IPS DF 19.7 (cell line): ENCODE data around the gene TIRAP.
A peak's percentile ranks its signal among the peaks of the same experiment; 100 is the strongest.
"Not testable (repeated sequence)": the region's sequence is repeated elsewhere in the genome, so short reads cannot be mapped to it uniquely, and the experiment has no call there.

Experiments
- DNase-seq: peaks from one replicate; pipeline ENCODE4 v3.0.0-alpha.2; 2013; ENCODE audit warnings: low read depth, low spot score

The TIRAP gene, protein sequence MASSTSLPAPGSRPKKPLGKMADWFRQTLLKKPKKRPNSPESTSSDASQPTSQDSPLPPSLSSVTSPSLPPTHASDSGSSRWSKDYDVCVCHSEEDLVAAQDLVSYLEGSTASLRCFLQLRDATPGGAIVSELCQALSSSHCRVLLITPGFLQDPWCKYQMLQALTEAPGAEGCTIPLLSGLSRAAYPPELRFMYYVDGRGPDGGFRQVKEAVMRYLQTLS

DNA sequence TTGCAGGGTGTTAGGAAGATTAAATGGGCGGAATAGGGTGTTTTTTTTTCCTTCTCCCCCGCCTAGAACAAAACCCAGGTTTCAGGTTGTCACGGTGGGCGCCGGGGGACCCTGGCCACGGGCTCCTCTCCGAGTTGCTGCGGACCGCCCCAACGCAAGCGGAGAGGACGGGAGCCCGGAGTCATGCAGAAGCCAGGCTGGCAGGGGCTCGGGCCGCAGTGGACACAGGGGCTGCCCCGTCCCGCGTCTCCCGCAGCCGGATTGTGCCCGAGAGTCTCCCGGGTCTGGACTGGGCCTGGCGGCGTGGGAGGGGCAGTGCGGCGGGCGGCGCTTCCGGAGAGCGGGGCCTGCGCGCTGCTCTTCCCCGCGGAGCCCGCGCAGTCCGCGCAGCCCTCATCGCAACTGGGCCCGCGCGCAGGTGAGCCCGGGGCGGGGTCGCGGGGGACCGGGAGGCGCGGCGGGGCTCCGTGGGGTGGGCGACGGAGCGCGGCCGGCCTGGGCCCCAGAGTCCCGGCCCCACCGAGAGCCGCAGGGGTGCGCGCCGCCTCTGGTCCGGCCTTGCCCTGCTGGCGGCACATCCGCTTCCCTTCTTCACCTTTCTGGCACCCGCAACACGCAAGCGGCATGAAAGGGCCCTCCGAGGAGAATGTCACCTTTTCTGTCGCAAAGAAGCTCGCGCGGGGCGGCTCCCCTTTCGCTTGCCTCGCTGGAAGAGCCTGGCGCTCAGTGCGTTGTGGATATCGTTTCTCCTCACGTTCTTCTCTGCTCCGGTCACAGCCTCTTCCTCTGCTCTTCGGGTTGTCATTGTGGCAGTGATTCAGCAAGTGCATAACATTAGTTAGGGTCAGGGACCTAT, at the start of gene TIRAP:
Gene TIRAP, plus strand, starts transcription at position 358 of the 856 bp plus-strand sequence. CDS start 7,802 bp downstream, outside the sequence.
- DNase-seq = no peak

DNA sequence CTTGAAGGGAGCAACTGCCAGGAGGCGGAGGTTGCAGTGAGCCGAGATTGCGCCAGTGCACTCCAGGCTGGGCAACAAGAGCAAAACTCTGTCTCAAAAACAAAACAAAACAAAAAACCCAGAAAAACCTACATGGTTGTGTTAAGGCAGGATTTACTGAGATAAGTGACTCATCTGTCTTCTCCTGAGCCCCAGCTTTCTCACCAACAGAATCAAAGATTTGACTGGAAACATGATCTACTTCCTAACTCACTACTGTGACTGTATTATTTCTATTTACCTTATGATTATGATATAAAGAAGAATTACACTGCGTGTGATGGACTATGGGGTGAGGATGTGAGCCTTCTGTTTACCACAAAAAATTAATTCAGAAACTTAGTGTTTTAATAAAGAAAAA, 49.5 kb upstream of the TIRAP start:
- no peak for DNase-seq

GRCh38 chr11:126246636-126247035, 36.3 kb upstream of the TIRAP start:
- DNase-seq = no peak

DNA sequence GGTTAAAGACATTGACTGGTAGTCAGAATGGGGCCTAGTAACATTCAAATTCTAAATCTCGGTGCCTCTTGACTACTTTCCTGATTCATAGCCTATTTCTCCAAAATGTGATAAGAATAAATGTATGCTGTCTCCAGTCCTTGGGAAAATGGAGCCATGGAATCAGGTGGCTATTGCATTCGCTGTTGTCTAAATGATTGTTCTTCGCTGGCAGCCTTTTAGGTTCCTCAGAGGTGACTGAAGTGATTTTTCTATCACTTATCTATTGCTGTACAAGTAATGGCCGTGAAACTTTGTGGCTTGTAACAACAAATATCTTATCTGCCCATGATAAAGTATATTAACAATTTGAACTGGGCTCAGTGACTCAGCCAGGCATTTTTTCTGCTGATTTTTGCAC, 29.6 kb upstream of the TIRAP start:
- DNase-seq = no peak

- DNase-seq = no peak
Measured at GRCh38 chr11:126254819-126255218, 28.1 kb upstream of the TIRAP start.

GRCh38 chr11:126255507-126255906, 27.4 kb upstream of the TIRAP start:
- not testable (repeated sequence) for DNase-seq

- DNase-seq = no peak
Measured at GRCh38 chr11:126256216-126256615, 26.7 kb upstream of the TIRAP start.

- DNase-seq = no peak
Measured at GRCh38 chr11:126257144-126257543, 25.7 kb upstream of the TIRAP start.

DNA sequence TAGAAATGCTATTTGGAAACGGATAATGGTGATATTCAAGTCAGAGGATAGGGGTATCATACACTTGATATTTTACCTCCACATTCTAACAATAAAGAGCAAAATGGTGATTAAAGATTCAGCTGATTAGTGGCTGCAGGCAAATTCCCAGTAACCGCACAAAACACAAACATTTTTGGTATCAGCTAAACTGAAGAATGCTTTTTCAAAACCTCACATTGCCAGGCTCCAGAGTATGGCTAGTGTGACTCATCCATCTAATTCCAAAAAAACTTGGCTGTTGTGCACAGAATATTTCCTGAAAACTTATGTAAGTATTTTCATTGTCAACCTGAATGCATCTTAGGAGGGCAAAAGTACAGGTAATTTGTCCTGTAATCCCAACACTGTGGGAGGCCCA, 25.1 kb upstream of the TIRAP start:
- DNase-seq = no peak

DNA sequence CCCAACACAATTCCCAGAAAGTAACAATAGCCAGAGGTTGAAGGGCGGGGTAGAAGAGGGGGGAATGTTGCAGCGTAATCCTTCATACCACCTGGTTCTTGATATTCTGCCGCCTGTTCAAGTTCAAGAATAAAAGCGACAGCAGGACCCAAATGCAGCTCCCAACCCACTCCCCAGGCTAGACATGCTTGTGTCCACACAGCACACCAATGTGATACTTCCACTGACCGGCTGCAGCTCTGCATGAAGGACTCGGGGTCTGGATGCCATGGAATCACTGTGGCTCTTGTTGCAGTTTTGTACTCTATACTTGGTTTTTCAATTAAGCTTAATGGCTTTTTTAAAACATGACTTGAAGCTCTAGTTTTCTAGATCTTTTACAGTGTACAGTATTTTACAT, 20.7 kb upstream of the TIRAP start:
- no peak for DNase-seq

- DNase-seq = no peak
Measured at GRCh38 chr11:126263489-126263888, 19.4 kb upstream of the TIRAP start.

DNA sequence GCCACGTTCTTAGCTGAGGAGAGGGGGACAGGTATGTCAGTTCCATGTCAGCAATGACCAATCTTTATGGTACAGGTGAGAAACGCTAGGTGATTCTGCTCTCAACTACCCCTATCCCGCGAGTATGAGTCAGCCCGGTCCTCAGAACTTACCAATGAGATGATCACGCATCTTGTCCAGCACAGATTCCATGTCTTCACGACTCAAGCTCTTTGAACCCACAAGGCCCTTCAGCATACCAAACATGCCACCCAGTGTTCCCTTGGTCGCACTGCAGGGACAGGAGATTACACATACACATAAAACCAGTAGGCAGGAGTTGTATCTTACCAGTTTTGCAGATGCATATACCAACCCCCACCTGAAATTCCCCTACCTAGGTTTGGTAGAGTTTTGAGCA, 17.1 kb upstream of the TIRAP start:
- DNase-seq = no peak

DNA sequence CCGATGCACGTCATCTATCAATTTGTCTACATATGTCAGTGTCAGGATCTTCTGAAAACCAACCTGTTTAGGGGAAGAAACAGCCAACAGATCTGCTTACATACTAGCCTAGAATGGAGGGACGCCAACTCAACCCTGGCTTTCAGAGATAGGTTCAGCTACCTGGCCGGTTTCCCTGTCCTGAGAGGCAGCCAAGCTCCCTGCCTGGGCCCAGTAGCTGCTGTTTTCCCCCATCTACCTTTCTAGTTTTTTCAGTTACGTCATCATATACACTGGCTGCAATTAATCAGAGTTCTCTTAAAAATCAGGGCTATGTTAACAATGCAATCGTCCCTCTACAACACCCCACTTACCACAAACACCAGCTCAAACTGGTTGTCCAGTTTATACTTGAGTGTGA, 15.2 kb upstream of the TIRAP start:
- no peak for DNase-seq

DNA sequence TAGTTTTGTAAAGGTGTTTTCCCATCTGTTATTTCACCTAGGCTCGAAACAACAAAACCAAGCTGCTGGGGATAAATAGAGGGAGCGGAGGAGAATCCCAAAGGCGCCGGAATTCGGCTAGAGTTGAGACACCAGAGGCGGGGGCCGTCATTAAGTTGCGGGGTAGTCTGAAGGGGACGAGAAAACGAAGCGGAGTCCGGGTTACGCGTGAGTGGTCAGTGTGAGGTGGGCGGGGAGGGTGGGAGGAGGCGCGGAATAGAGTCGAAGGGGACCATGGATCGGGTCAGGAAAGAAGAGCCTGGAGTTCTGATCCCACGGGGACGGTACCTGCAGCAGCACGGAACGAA, 14.6 kb upstream of the TIRAP start:
- DNase-seq = no peak

- peak; percentile 88 for DNase-seq
Measured at GRCh38 chr11:126268708-126269579, 13.9 kb upstream of the TIRAP start, which contains the start of the genes FOXRED1 and SRPRA. FOXRED1 (plus strand) TSS chr11:126269154; CDS start chr11:126269207, 53 bp downstream. SRPRA (minus strand) TSS chr11:126268895; CDS start chr11:126268804, 91 bp downstream.

- no peak for DNase-seq
Measured at GRCh38 chr11:126277322-126277721, 5.6 kb upstream of the TIRAP start.

GRCh38 chr11:126277780-126278179, 5.1 kb upstream of the TIRAP start:
- no peak for DNase-seq

DNA sequence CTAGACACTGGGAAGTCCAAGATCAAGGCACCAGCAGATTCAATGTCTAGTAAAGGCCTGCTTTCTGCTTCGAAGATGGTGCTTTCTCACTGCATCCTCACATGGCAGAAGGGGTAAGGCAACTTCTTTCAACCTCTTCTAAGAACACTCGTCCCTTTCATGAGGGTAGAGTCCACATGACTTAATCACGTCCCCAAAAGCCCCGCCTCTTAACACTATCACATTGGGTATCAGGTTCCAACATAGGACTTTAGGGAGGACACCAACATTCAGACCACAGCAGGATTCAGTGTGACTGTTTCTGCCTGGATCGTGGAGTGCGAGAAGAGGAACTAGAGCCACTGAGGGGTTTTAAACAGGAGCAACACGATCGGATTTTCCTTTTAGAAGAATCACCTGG, 3.7 kb upstream of the TIRAP start:
- DNase-seq = no peak

GRCh38 chr11:126280595-126280994, 2.3 kb upstream of the TIRAP start:
- DNase-seq = no peak

GRCh38 chr11:126281245-126281644, 1.6 kb upstream of the TIRAP start:
- no peak for DNase-seq

- DNase-seq = no peak
Measured at GRCh38 chr11:126281666-126282175, 1.2 kb upstream of the TIRAP start.

DNA sequence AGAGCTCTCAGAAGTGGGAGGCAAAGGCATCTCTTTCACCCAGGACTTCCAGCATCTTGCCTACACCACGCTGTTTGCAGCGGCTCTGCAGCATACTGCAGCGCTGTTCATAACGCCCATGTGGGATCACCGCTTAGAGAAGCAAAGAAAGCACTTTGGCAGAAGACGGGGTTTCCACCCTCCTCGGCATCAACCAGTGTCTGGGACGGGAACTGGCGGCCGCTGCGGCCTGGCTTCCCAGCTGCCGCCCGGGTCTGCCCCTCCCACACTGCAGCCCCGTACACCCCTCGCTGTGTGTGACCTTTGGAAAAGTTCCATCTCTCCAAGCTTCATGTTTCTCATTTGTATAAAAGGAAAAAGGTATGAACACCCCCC, 545 bp upstream of the TIRAP start:
- DNase-seq = no peak
